HEK293T (cell line): ENCODE measurements around the gene ECT2L.

Source experiments
- ARNT ChIP-seq: fragments of 450-650 bp; IDR thresholded peaks from 2 replicates; pipeline ENCODE4 v1.6.1; 2017; ENCODE audit warnings: mild to moderate bottlenecking
- ELF4 ChIP-seq: fragments of 450-650 bp; IDR thresholded peaks from 2 replicates; pipeline ENCODE4 v1.6.1; 2017; ENCODE audit warnings: antibody characterized with exemption
- FOXA1 ChIP-seq: fragments of 450-650 bp; IDR thresholded peaks from 2 replicates; pipeline ENCODE4 v1.6.1; 2016; ENCODE audit warnings: mild to moderate bottlenecking
- FOXK2 ChIP-seq: fragments of 450-650 bp; IDR thresholded peaks from 2 replicates; pipeline ENCODE4 v1.6.1; 2016; ENCODE audit warnings: mild to moderate bottlenecking
- FOXM1 ChIP-seq: fragments of 450-650 bp; IDR thresholded peaks from 2 replicates; pipeline ENCODE4 v1.6.1; 2017; ENCODE audit warnings: mild to moderate bottlenecking, borderline replicate concordance
- HDGF ChIP-seq: fragments of 450-650 bp; IDR thresholded peaks from 2 replicates; pipeline ENCODE4 v1.6.1; 2017; ENCODE audit warnings: antibody characterized with exemption, borderline replicate concordance
- NFRKB ChIP-seq: fragments of 450-650 bp; IDR thresholded peaks from 2 replicates; pipeline ENCODE4 v1.6.1; 2016; ENCODE audit warnings: mild to moderate bottlenecking, moderate library complexity
- SP1 ChIP-seq: fragments of 450-650 bp; IDR thresholded peaks from 2 replicates; pipeline ENCODE4 v1.6.1; 2017
- ZNF384 ChIP-seq: fragments of 450-650 bp; IDR thresholded peaks from 2 replicates; pipeline ENCODE4 v1.6.1; 2016

DNA sequence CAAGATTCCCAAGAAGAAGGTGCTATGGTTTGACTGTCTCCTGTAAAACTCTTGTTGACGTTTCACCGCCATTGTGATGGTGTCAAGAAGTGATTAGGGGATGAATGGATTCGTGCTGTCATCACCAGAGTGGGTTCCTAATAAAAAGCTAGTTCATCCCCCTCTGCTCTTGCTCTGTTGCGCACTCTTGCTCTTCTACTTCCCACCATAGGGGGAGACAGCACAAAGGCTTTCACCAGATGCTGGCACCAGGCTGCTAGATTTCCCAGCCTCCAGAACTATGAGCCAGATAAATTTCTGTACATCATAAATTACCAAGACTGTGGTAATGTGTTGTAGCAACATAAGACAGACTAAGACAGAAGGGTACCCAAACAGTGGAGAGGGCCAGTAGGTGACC, 43.9 kb upstream of the ECT2L start:
- TF ChIP-seq ARNT (no peak), ELF4 (no peak), FOXK2 (no peak), NFRKB (no peak), FOXA1 (no peak), SP1 (no peak), ZNF384 (no peak), FOXM1 (no peak), HDGF (no peak)
